Adrenal gland (tissue), 12 donors: Measurements from ENCODE around the gene TIPIN. TPM values are rescaled to one million over a fixed set of nuclear protein-coding genes. Genes with fewer than 3 reads are reported as not detected.
"Not testable (repeated sequence)": the region's sequence is repeated elsewhere in the genome, so short reads cannot be mapped to it uniquely, and the experiment has no call there.

ENCODE experiments used
- DNase-seq, 7 donors: peaks; one replicate each; pipeline ENCODE4 v3.0.0-alpha.2; 2019 to 2020
- H3K27ac ChIP-seq, 5 donors: fragments of 200-600 bp; sonication (generic) in 4 of 5; 1 replicate in 3 of 5; 2 replicates in 2 of 5; pipeline versions ENCODE4 v1.5.1 to v1.8.0; 2016 to 2020; ENCODE audit warnings: mild to moderate bottlenecking in 1 of 5
- H3K27me3 ChIP-seq: fragments of 200-600 bp; 2 replicates; pipeline ENCODE4 v1.8.0; 2021
- H3K36me3 ChIP-seq, 2 donors: fragments of 200-600 bp; replicated peaks in 1 of 2; 1 replicate in 1 of 2; 2 replicates in 1 of 2; pipeline versions ENCODE4 v1.5.1 to v1.8.0; 2018 to 2022
- H3K4me1 ChIP-seq, 2 donors: fragments of 200-600 bp; replicated peaks in 1 of 2; 1 replicate in 1 of 2; 2 replicates in 1 of 2; pipeline versions ENCODE4 v1.5.1 to v1.8.0; 2018 to 2021
- H3K4me3 ChIP-seq, 4 donors: fragments of 200-600 bp; sonication (generic) in 3 of 4; one replicate each; pipeline ENCODE4 v1.5.1; 2016 to 2018
- H3K9me3 ChIP-seq, 3 donors: fragments of 200-600 bp; sonication (generic) in 1 of 3; replicated peaks in 1 of 3; 1 replicate in 2 of 3; 2 replicates in 1 of 3; pipeline versions ENCODE4 v1.5.1 to v1.8.0; 2016 to 2021
- POLR2A ChIP-seq, 2 donors: fragments of 450-650 bp; IDR thresholded peaks; one replicate each; pipeline ENCODE4 v1.6.1; 2017; ENCODE audit warnings: antibody characterized with exemption in 2 of 2, mild to moderate bottlenecking in 2 of 2, moderate library complexity in 1 of 2
- WGBS, 4 donors: extraction: QIAGEN DNeasy Blood & Tissue Kit in 2 of 4; methylation state at CpG; one replicate each; pipeline versions ENCODE4 v1.1.5 to v1.1.7; 2013 to 2017; 5-methylcytosine and 5-hydroxymethylcytosine counted together
- intact Hi-C, 2 donors: fragments of 100-400 bp; cut with DNase I; formaldehyde crosslinking; loops; one replicate each; pipeline versions ENCODE4 v1.14.1 to v1.15.0; 2022 to 2023
- polyA plus RNA-seq, 3 donors: library from polyadenylated mRNA; stranded (reverse); fragments of 200-250 nt in 2 of 3; fragments of 350-450 nt in 1 of 3; fragmentation: Illumina TruSeq in 1 of 3; extraction: RNeasy Lipid Tissue Mini Kit (QIAGEN cat#74804) in 1 of 3; gene quantifications; one replicate each; pipeline ENCODE4 v1.2.3, GENCODE V29; 2013 to 2014
- total RNA-seq, 9 donors: library from RNA; depleted of rRNA in 4 of 9; stranded (reverse); fragments of >200 nt in 4 of 9; fragments of 120-200 nt in 1 of 9; fragmentation: NEBNext Ultra II Directional in 1 of 9; extraction: Animal tissue kit (Norgen Biotek cat#: 25700) in 1 of 9; gene quantifications; one replicate each; pipeline versions ENCODE4 v1.1.0 to v1.2.4, GENCODE V29; 2013 to 2023
- TF ChIP-seq, protein P1 (sequence below), 6 experiments: fragments of 450-650 bp in 4 of 6; fragments of 200-600 bp in 2 of 6; sonication (generic) in 1 of 6; IDR thresholded peaks; 1 replicate in 5 of 6; 2 replicates in 1 of 6; pipeline versions ENCODE4 v1.5.1 to v1.8.0; 2016 to 2021; ENCODE audit warnings: antibody characterized with exemption in 6 of 6, mild to moderate bottlenecking in 2 of 6, moderate library complexity in 1 of 6
- donor health status: healthy with polysubstance abuse.
- donor health status: Bipolar disorder and iron deficiency.
- donor health status: DM: yes; HTN: yes; CAD: no.
- donor health status: DM: no; HTN: no; CAD: no.
- donor health status: DM: no; HTN: no; CAD: no.
- donor health status: DM: yes; HTN: yes; CAD: no.

The TIPIN gene
- total and polyA plus RNA-seq, 12 donors, result 1.3 to 13.5 (median 6.5) TPM

- Histone ChIP-seq H3K4me3 (no peak overlapping the region), H3K9me3 (no peaks in the 10 kb centered on the region), H3K36me3 (no peaks in the 10 kb centered on the region), H3K27me3 (no peaks in the 10 kb centered on the region), H3K27ac (no peak overlapping the region), H3K4me1 (peaks cover 0 to 7% of the 10 kb centered on the region in 2 donors)
- intact Hi-C loops, result no loop called here
- 79 to 100% (median 95%) methylated on average over 1 of the region's 1 CpG for WGBS, 4 donors
- DNase-seq, result no peak
- no peak for TF ChIP-seq POLR2A (IDR thresholded peaks at IDR 0.05)
- TF ChIP-seq, protein P1, sequence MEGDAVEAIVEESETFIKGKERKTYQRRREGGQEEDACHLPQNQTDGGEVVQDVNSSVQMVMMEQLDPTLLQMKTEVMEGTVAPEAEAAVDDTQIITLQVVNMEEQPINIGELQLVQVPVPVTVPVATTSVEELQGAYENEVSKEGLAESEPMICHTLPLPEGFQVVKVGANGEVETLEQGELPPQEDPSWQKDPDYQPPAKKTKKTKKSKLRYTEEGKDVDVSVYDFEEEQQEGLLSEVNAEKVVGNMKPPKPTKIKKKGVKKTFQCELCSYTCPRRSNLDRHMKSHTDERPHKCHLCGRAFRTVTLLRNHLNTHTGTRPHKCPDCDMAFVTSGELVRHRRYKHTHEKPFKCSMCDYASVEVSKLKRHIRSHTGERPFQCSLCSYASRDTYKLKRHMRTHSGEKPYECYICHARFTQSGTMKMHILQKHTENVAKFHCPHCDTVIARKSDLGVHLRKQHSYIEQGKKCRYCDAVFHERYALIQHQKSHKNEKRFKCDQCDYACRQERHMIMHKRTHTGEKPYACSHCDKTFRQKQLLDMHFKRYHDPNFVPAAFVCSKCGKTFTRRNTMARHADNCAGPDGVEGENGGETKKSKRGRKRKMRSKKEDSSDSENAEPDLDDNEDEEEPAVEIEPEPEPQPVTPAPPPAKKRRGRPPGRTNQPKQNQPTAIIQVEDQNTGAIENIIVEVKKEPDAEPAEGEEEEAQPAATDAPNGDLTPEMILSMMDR (IDR thresholded peaks at IDR 0.05), result no peak
Observed at GRCh38 chr15:66394472-66394871, 38.0 kb upstream of the TIPIN start.

- H3K36me3 ChIP-seq, H3K9me3 ChIP-seq, H3K27me3 ChIP-seq, H3K4me3 ChIP-seq, intact Hi-C loops, DNase-seq, H3K27ac ChIP-seq: not testable (repeated sequence)
- 50 to 92% (median 70%) methylated on average over 1 of the region's 1 CpG for WGBS, 4 donors
- peaks cover 6 to 15% of the 10 kb centered on the region in 2 donors for H3K4me1 ChIP-seq
Observed at GRCh38 chr15:66393037-66393436, 36.6 kb upstream of the TIPIN start.

DNA sequence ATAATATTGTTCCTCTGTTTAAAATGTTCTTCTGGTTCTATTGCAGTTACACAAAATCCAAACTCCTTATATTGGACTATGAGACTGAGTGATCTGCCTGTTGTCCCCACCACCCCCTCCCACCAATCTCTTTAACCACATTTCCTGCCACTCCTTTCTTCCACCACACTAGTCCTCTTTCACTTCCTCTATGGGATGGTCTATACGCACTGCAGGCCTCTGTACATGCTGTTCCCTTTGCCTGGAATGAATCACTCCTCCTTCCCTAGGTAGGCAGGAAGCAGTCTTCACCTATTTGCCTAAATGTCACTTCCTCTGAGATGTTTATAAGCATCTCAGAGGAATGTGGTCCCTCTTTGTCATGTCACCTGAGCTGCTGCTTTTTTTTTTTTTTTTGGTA lies 34.2 kb upstream of the TIPIN start:
- intact Hi-C loops, result no loop called here
- H3K4me1 ChIP-seq, result peaks cover 8 to 25% of the 10 kb centered on the region in 2 donors
- peak in 2 of 7 donors; percentile 25 to 27 for DNase-seq
- H3K4me3 ChIP-seq, result no peak overlapping the region
- no peaks in the 10 kb centered on the region for H3K9me3 ChIP-seq
- 59 to 75% (median 63%) methylated on average over 1 of the region's 1 CpG for WGBS, 4 donors
- H3K27me3 ChIP-seq, result no peaks in the 10 kb centered on the region
- TF ChIP-seq, protein P1 (IDR thresholded peaks at IDR 0.05), result no peak
- TF ChIP-seq POLR2A (IDR thresholded peaks at IDR 0.05), result no peak
- no peaks in the 10 kb centered on the region for H3K36me3 ChIP-seq
- peak overlapping the region in 1 of 5 donors; percentile 58 for H3K27ac ChIP-seq

GRCh38 chr15:66389859-66390381 lies 33.4 kb upstream of the TIPIN start:
- intact Hi-C loops, result loop anchor here (5.0 kb wide), 1 partner anchor 107 kb away; the partner anchor contains the start of gene SNAPC5 (in 2 of the 2)
- DNase-seq, result no peak
- Histone ChIP-seq H3K27me3 (no peaks in the 10 kb centered on the region), H3K4me3 (no peak overlapping the region), H3K4me1 (peaks cover 8 to 28% of the 10 kb centered on the region in 2 donors), H3K27ac (peak overlapping the region in 1 of 5 donors; percentile 58), H3K9me3 (no peaks in the 10 kb centered on the region), H3K36me3 (no peaks in the 10 kb centered on the region)
- TF ChIP-seq POLR2A (IDR thresholded peaks at IDR 0.05), result no peak
- TF ChIP-seq, protein P1 (IDR thresholded peaks at IDR 0.05), result no peak
